IPS-20b (cell line): ENCODE data around the gene INSYN1.
A peak's percentile ranks its signal among the peaks of the same experiment; 100 is the strongest.
"Not testable (repeated sequence)": the region's sequence is repeated elsewhere in the genome, so short reads cannot be mapped to it uniquely, and the experiment has no call there.

Experiments used
- H3K27ac ChIP-seq: one replicate; pipeline ENCODE4 v1.5.1; 2013; ENCODE audit warnings: low read length
- H3K27me3 ChIP-seq: 2 replicates; pipeline ENCODE4 v1.6.1; 2013; ENCODE audit warnings: mild to moderate bottlenecking, low read length, inconsistent platforms; ENCODE audit not compliant: insufficient read depth
- H3K36me3 ChIP-seq: 2 replicates; pipeline ENCODE4 v1.6.1; 2013; ENCODE audit warnings: low read depth, mild to moderate bottlenecking, inconsistent platforms, low read length, moderate library complexity; ENCODE audit not compliant: insufficient read depth
- H3K4me1 ChIP-seq: 2 replicates; pipeline ENCODE4 v1.6.1; 2013; ENCODE audit warnings: mild to moderate bottlenecking, control low read depth, inconsistent platforms, low read length, moderate library complexity; ENCODE audit not compliant: insufficient read depth
- H3K4me3 ChIP-seq: 2 replicates; pipeline ENCODE4 v1.5.1; 2013; ENCODE audit warnings: mild to moderate bottlenecking, low read length, inconsistent platforms
- H3K9ac ChIP-seq: 2 replicates; pipeline ENCODE4 v1.6.1; 2013; ENCODE audit warnings: low read depth, mild to moderate bottlenecking, inconsistent platforms, low read length, moderate library complexity
- H3K9me3 ChIP-seq: 2 replicates; pipeline ENCODE4 v1.6.1; 2013; ENCODE audit warnings: mild to moderate bottlenecking, low read depth, low read length, inconsistent platforms; ENCODE audit not compliant: insufficient read depth

The INSYN1 gene

DNA sequence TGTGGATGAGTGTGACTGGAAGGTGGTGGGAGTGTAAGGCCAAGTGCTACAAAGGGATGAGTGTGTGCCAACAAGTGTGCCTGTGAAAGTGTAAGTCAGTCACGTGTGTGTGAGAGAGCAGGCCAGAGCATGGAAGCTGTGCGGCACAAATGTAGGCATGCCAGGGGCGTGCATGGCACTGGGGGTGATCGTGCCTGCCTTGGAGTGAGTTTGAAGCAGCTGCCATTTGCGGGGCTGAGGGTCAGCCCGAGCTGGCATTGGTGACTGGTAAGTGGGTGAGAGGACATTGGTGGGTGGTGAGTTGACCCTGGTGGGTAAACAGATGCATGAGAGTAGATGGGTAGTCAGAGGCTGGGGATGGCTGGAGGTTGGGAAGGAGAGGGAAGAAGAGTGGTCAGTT, 44.5 kb downstream of the INSYN1 start:
- no peaks in the 10 kb centered on the region for H3K27me3 ChIP-seq

DNA sequence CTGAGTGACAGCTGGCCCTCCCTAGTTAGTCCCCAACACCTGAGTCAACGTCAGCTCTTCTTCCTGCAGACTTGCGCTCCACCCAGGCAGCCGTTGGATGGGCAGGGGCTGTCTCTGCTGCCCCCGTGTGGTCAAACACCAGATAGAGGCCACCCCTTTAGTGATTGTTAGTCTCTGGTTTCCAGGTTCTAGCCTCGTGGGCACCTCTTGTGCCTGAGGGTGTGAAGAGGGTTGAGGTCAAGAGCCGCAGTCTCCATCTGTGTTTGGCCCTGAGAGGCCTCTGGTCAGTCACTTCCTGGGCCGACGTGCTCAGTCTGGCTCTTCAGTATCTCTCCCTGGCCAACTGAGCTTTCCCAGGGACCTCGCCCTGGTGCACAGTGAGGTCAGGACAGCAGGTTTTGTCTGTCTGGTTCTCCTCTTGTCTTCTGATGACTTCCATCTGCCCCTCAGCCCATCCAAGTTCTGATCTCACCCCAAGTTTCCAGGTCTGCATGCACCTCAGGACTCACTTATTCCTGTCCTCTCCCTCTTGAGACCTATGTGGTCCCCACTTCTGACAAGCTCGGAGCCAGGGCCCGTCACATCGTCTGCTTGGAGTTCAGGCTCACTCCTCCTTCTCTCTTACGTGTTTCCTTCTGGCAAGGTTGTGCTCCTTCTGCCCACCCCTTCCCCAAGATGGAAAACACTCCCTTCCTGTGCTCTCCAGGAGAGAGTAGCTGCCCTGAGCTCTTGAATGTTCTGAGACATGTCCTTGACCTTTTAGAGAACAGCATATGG, 48.1 kb downstream of the INSYN1 start:
- Histone ChIP-seq H3K27ac (no peak overlapping the region), H3K27me3 (no peaks in the 10 kb centered on the region), H3K9ac (no peak overlapping the region), H3K9me3 (no peaks in the 10 kb centered on the region), H3K4me3 (no peak overlapping the region), H3K4me1 (0 out of 2 replicates have a peak, but pooled peaks cover 3% of the 10 kb centered on the region), H3K36me3 (peaks cover 60% of the 10 kb centered on the region)

More for the DNA sequence above, 44.5 kb downstream of the INSYN1 start:
- Histone ChIP-seq H3K9ac (no peak overlapping the region), H3K4me3 (no peak overlapping the region), H3K4me1 (no peaks in the 10 kb centered on the region), H3K9me3 (no peaks in the 10 kb centered on the region), H3K36me3 (peaks cover 83% of the 10 kb centered on the region), H3K27ac (no peak overlapping the region)

DNA sequence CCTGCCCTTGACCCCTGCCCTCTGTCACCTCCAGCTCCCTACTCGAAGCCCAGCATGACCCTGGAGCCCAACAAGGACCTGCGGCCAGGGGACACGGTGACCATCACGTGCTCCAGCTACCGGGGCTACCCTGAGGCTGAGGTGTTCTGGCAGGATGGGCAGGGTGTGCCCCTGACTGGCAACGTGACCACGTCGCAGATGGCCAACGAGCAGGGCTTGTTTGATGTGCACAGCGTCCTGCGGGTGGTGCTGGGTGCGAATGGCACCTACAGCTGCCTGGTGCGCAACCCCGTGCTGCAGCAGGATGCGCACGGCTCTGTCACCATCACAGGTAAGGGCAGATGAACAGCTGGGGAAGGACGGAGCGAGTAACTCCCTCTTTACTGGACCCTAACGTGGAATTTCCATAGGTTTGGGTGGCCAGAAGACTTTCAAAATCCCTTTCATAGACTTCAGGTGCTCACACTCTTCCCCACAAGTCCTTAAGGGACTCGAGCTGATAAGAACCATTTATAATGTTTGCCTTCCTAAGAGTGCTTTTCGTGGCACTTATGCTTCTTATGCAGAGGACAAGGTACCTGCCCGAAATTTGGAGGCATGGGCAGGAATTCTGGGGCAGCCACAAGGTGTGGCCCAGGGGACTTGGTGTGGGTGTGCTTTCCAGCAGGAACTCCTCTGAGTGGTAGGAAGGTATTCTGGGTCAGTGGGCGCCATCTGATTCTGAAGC, 48.8 kb downstream of the INSYN1 start:
- not testable (repeated sequence) for H3K9me3 ChIP-seq, H3K4me1 ChIP-seq
- H3K36me3 ChIP-seq = peaks cover 52% of the 10 kb centered on the region

DNA sequence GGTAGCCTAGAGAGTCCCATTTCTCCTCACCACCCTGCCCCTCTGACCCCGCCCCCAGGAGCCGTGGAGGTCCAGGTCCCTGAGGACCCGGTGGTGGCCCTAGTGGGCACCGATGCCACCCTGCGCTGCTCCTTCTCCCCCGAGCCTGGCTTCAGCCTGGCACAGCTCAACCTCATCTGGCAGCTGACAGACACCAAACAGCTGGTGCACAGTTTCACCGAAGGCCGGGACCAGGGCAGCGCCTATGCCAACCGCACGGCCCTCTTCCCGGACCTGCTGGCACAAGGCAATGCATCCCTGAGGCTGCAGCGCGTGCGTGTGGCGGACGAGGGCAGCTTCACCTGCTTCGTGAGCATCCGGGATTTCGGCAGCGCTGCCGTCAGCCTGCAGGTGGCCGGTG, 49.5 kb downstream of the INSYN1 start:
- H3K9me3 ChIP-seq, H3K4me3 ChIP-seq, H3K4me1 ChIP-seq, H3K27ac ChIP-seq, H3K27me3 ChIP-seq, H3K9ac ChIP-seq: not testable (repeated sequence)
- peaks cover 45% of the 10 kb centered on the region for H3K36me3 ChIP-seq

More for the DNA sequence above, 48.8 kb downstream of the INSYN1 start:
- not testable (repeated sequence) for H3K4me3 ChIP-seq, H3K27ac ChIP-seq, H3K27me3 ChIP-seq, H3K9ac ChIP-seq

DNA sequence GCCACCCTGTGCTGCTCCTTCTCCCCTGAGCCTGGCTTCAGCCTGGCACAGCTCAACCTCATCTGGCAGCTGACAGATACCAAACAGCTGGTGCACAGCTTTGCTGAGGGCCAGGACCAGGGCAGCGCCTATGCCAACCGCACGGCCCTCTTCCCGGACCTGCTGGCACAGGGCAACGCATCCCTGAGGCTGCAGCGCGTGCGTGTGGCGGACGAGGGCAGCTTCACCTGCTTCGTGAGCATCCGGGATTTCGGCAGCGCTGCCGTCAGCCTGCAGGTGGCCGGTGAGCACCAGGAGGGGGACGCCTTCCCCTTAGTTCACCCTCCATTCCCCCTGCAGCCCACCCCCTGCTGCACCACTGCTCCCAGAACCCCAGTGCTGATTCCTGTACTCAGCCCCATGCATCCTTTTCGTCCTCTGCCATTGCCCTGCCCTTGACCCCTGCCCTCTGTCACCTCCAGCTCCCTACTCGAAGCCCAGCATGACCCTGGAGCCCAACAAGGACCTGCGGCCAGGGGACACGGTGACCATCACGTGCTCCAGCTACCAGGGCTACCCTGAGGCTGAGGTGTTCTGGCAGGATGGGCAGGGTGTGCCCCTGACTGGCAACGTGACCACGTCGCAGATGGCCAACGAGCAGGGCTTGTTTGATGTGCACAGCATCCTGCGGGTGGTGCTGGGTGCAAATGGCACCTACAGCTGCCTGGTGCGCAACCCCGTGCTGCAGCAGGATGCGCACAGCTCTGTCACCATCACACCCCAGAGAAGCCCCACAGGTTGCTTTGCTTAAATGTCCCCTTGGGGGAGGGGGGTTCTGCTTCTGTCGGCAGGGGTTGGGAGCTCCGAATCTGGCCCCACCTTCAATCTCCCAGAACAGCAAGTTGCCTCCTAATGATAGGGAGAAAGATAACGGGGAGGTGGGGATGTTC, 50.6 kb downstream of the INSYN1 start:
- not testable (repeated sequence) for H3K27ac ChIP-seq, H3K4me3 ChIP-seq, H3K9ac ChIP-seq, H3K9me3 ChIP-seq, H3K4me1 ChIP-seq, H3K27me3 ChIP-seq
- H3K36me3 ChIP-seq = peaks cover 35% of the 10 kb centered on the region

DNA sequence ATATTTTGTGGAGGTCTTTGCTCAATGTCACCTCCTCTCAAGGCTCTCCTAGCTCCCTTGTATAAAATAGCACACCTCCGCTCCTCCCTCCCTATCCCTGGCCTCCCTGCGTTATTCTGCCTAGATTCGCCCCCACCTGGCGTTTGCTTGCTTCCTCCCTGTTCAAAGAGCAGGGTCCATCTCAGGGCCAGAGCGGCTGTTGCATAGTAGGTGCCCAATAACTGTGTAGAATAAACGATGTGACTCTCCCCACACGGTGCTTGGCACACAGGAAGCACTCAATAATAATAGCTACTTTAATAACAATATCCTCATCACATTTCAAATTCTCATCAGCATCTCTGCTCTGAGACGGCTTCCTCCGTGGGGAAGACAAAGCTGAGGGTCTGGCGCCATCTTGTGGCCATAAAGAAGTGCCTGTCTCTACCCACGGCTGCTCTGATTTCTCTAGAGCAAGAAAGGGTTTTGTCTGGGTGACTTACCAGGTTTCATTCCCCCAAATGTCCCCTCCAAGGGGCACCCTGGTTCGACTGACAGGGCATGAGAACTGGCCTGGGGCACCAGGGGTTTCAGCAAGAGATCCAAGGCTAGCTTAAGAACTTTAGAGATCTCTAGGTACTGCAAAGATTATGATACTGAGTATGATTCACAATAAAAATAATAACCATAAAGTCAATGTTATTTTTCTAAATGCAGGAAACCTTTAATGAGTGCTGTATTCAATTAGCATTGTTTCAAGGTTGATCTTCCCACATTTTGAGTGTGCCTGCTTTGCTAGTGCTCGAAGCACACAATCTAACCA, 52.9 kb downstream of the INSYN1 start:
- Histone ChIP-seq H3K36me3 (peaks cover 15% of the 10 kb centered on the region), H3K9me3 (no peaks in the 10 kb centered on the region), H3K4me1 (peaks cover 15% of the 10 kb centered on the region; the same call in 1 of the 2 replicates), H3K4me3 (no peak overlapping the region), H3K27ac (no peak overlapping the region), H3K9ac (no peak overlapping the region), H3K27me3 (no peaks in the 10 kb centered on the region)

DNA sequence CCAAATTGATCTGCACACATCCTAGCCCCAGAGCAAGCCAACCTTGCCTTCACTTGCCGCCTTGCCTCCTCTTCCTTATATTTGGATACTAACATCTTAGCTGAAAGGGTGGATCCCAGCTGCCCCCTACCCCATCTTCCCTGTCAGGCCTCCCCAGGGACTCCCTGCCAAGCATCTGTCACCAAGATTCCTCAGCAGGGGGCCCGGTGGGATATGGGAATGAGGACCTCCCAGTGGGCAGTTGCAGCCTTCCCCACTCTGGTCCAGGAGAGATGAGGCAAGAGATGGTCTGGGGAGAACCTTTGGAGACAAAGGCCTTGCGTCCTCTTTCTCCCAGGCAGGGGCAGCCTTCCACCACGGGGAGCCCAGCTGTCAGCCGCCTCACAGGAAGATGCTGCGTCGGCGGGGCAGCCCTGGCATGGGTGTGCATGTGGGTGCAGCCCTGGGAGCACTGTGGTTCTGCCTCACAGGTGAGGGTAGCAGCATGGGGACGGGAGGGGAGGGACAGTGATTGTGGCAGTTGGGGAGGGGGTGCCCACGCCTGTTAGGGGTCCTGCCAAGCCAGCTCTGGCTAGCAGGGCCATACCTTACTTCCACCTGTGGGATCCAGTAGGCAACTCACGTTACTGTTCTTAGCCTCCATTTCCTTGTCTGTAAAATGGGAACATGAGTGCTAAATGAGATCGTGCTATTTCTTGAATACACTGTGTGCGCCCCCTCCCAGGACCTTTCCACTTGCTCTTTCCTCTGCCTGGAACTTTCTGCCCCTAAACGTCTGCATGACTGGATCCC, 53.7 kb downstream of the INSYN1 start:
- H3K27me3 ChIP-seq = no peaks in the 10 kb centered on the region
- H3K9me3 ChIP-seq = no peaks in the 10 kb centered on the region
- no peak overlapping the region for H3K4me3 ChIP-seq
- H3K36me3 ChIP-seq = peaks cover 10% of the 10 kb centered on the region; the same call in 1 of the 2 replicates
- no peak overlapping the region for H3K27ac ChIP-seq
- H3K9ac ChIP-seq = no peak overlapping the region
- H3K4me1 ChIP-seq = peaks cover 19% of the 10 kb centered on the region; the same call in 1 of the 2 replicates

DNA sequence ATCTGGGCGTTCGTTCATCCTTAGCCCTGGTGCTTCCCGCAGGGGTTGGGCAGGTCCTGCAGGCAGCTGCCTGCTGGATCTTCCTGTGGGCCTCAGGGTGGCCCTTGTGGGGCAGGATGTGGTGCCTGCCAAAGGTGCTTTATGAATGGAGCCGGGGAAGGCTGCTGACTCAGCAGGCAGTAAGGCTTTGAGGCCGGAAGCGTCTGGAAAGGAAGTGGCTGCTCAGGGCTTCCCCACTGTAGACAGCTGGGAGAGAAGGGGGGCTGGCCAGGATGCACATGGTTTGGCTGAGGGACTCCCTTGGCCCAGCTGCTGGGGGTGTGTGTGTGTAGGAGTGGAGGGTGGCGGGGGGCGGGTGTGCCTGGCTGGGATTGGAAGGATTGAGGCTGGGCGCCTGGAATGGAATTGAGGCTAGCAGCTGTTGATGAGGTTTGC, 56.1 kb downstream of the INSYN1 start:
- no peak overlapping the region for H3K4me3 ChIP-seq
- peak overlapping the region; percentile 24; the same call in 1 of the 2 replicates for H3K9ac ChIP-seq
- peaks cover 19% of the 10 kb centered on the region; the same call in 1 of the 2 replicates for H3K4me1 ChIP-seq

DNA sequence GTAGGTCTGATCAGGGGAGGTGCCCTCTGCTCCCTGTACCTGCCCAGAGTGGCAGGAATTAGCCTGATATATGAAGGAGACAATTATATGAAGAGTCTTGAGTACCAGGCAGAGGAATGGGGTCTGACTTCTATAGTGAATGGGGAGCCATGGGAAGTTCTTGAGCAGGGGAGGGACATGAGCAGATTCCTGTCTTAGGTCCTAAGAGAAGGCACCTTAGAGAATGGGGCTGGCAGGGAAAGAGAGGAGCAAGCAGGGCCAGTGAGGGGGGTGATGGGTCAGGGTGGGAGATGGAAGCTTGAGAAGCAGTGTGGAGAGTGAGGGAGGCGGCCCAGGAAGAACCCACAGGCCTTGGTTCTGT, 56.5 kb downstream of the INSYN1 start:
- peak overlapping the region; percentile 24 for H3K9ac ChIP-seq
- H3K27ac ChIP-seq = peak overlapping the region; percentile 64
- H3K9me3 ChIP-seq = no peaks in the 10 kb centered on the region
- H3K4me3 ChIP-seq = no peak overlapping the region
- H3K36me3 ChIP-seq = peaks cover 7% of the 10 kb centered on the region; the same call in 1 of the 2 replicates
- H3K27me3 ChIP-seq = no peaks in the 10 kb centered on the region
- peaks cover 23% of the 10 kb centered on the region for H3K4me1 ChIP-seq

More for the DNA sequence above, 56.1 kb downstream of the INSYN1 start:
- peaks cover 7% of the 10 kb centered on the region; the same call in 1 of the 2 replicates for H3K36me3 ChIP-seq
- H3K27ac ChIP-seq = peak overlapping the region; percentile 64
- H3K27me3 ChIP-seq = no peaks in the 10 kb centered on the region
- H3K9me3 ChIP-seq = no peaks in the 10 kb centered on the region
